ENCODE data around the gene EAPP. TPM values are rescaled to one million over a fixed set of nuclear protein-coding genes. Genes with fewer than 3 reads are reported as not detected.

The EAPP gene
- total and polyA plus RNA-seq, 2 of the 4 experiments (the other 2 are of a cell fraction), result 29.9 to 32.3 TPM

- Histone ChIP-seq H3K23ac (ENCODE audit: low read depth, low read length) (no peak overlapping the region), H4K91ac (ENCODE audit: insufficient read depth, low read depth, low read length) (peak overlapping the region; percentile 27; the same call in 1 of the 2 replicates), H2AK5ac (ENCODE audit: low read depth, low read length) (no peak overlapping the region), H3K27me3 (ENCODE audit: control insufficient read depth, insufficient read depth, low read length) (no peaks in the 10 kb centered on the region), H3K4me1 (ENCODE audit: control insufficient read depth, insufficient read depth, low read length) (peaks cover 19% of the 10 kb centered on the region), H3K79me1 (ENCODE audit: low read depth in 1 of 2, low read length in 2 of 2) (no peaks in the 10 kb centered on the region), H3K9me1 (ENCODE audit: insufficient read depth, low read length) (peaks cover 3% of the 10 kb centered on the region; the same call in 1 of the 2 replicates), H3K9ac (ENCODE audit: low read depth, low read length) (no peak overlapping the region), H3K18ac (ENCODE audit: low read depth, low read length) (no peak overlapping the region), H4K8ac (ENCODE audit: low read depth in 2 of 2, low read length in 2 of 2) (no peak overlapping the region), H2BK15ac (ENCODE audit: low read depth, low read length) (no peak overlapping the region), H3K36me3 (ENCODE audit: control insufficient read depth, insufficient read depth, low read length) (no peaks in the 10 kb centered on the region), H3K27ac (ENCODE audit: insufficient read depth, low read length) (no peak overlapping the region), H2BK5ac (ENCODE audit: low read depth, low read length, poor library complexity, severe bottlenecking) (no peak overlapping the region), H2AK9ac (replicated peaks; ENCODE audit: low read depth, low read length, poor library complexity) (no peak overlapping the region), H2BK20ac (ENCODE audit: low read depth, low read length) (no peak overlapping the region), H2AFZ (replicated peaks; ENCODE audit: low read length, poor library complexity) (no peak overlapping the region), H3K14ac (replicated peaks; ENCODE audit: low read depth, low read length) (no peak overlapping the region), H2BK120ac (ENCODE audit: low read depth, low read length) (no peak overlapping the region), H3K4me2 (ENCODE audit: low read depth, low read length) (no peak overlapping the region), H4K20me1 (ENCODE audit: insufficient read depth, low read length) (no peaks in the 10 kb centered on the region), H3K56ac (ENCODE audit: extremely low read depth, insufficient read depth, low read length) (no peak overlapping the region), H3K4ac (ENCODE audit: low read depth, low read length) (no peak overlapping the region), H3K9me3 (ENCODE audit: control insufficient read depth, insufficient read depth, low read length) (no peaks in the 10 kb centered on the region), H4K5ac (ENCODE audit: low read depth, low read length) (no peak overlapping the region), H3K4me3 (ENCODE audit: insufficient read depth, low read depth, low read length) (no peak overlapping the region)
- WGBS, 2 experiments (ENCODE audit: extremely low coverage in 2 of 2, insufficient read length in 1 of 2), result 94% methylated on average over 2 of the region's 5 CpGs; no CpG with 5 or more reads in 1 of the 2 experiments
- DNase-seq, result no peak
- CTCF ChIA-PET, result interaction anchor here (0.6 to 0.7 kb wide), 2 partner anchors 17 to 19 kb away, joined by 4 to 6 read pairs; no protein-coding TSS in a partner anchor
- in situ Hi-C loops (cut with MboI; ENCODE audit: low sequenced_read_pairs) (no loop called here), dilution Hi-C loops (cut with HindIII; ENCODE audit: low sequenced_read_pairs, unreplicated experiment) (no loop called here), intact Hi-C loops (cut with micrococcal nuclease) (no loop called here)
- POLR2A ChIA-PET (ENCODE audit: unreplicated experiment), result no interaction called here
- no peak for ATAC-seq (ENCODE audit: low read depth)
- TF ChIP-seq, protein P1, sequence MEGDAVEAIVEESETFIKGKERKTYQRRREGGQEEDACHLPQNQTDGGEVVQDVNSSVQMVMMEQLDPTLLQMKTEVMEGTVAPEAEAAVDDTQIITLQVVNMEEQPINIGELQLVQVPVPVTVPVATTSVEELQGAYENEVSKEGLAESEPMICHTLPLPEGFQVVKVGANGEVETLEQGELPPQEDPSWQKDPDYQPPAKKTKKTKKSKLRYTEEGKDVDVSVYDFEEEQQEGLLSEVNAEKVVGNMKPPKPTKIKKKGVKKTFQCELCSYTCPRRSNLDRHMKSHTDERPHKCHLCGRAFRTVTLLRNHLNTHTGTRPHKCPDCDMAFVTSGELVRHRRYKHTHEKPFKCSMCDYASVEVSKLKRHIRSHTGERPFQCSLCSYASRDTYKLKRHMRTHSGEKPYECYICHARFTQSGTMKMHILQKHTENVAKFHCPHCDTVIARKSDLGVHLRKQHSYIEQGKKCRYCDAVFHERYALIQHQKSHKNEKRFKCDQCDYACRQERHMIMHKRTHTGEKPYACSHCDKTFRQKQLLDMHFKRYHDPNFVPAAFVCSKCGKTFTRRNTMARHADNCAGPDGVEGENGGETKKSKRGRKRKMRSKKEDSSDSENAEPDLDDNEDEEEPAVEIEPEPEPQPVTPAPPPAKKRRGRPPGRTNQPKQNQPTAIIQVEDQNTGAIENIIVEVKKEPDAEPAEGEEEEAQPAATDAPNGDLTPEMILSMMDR (conservative IDR thresholded peaks at IDR 0.05; ENCODE audit: low read depth, low read length), result no peak
- TF ChIP-seq SMC3 (IDR thresholded peaks at IDR 0.05; ENCODE audit: low read depth, low read length), result no peak
- no peak for TF ChIP-seq MAFK (IDR thresholded peaks at IDR 0.05; ENCODE audit: low read depth, low read length)
- no peak for TF ChIP-seq NFE2L2 (IDR thresholded peaks at IDR 0.05; ENCODE audit: low read depth, low read length)
- no peak for TF ChIP-seq MXI1 (IDR thresholded peaks at IDR 0.05; ENCODE audit: borderline replicate concordance, low read depth, low read length)
- no peak for TF ChIP-seq POLR2A (IDR thresholded peaks at IDR 0.05; ENCODE audit: low read depth, low read length)
- TF ChIP-seq CHD1 (IDR thresholded peaks at IDR 0.05; ENCODE audit: low read depth, low read length), result no peak
- no peak for TF ChIP-seq BHLHE40 (IDR thresholded peaks at IDR 0.05; ENCODE audit: low read depth, low read length)
- no peak for TF ChIP-seq RAD21 (IDR thresholded peaks at IDR 0.05; ENCODE audit: low read length)
- BruUV-seq (replicated peaks), result no TSS peak
Observed at GRCh38 chr14:34501004-34501580, 38.4 kb downstream of the EAPP start.

Measured in IMR-90 (cell line).